Peyer's patch (tissue), 4 donors: Measurements from ENCODE around the gene MSI1. TPM values are rescaled to one million over a fixed set of nuclear protein-coding genes. Genes with fewer than 3 reads are reported as not detected.

ENCODE experiments used
- DNase-seq, 3 donors: peaks; one replicate each; pipeline ENCODE4 v3.0.0-alpha.2; 2017 to 2019
- H3K27ac ChIP-seq, 4 donors: fragments of 200-600 bp; sonication (generic); one replicate each; pipeline ENCODE4 v1.5.1; 2016 to 2019
- H3K27me3 ChIP-seq, 2 donors: fragments of 200-600 bp; sonication (generic); one replicate each; pipeline ENCODE4 v1.5.1; 2019
- H3K36me3 ChIP-seq, 3 donors: fragments of 200-600 bp; sonication (generic); one replicate each; pipeline ENCODE4 v1.5.1; 2016 to 2019
- H3K4me1 ChIP-seq, 4 donors: fragments of 200-600 bp; sonication (generic); one replicate each; pipeline ENCODE4 v1.5.1; 2016 to 2019
- H3K4me3 ChIP-seq, 4 donors: fragments of 200-600 bp; sonication (generic); 1 replicate in 3 of 4; 2 replicates in 1 of 4; pipeline ENCODE4 v1.5.1; 2016 to 2019; ENCODE audit warnings: mild to moderate bottlenecking in 1 of 4
- H3K9me3 ChIP-seq, 4 donors: fragments of 200-600 bp; sonication (generic); one replicate each; pipeline ENCODE4 v1.5.1; 2016 to 2019; ENCODE audit warnings: mild to moderate bottlenecking in 1 of 4
- CTCF ChIP-seq, 6 experiments: fragments of 450-650 bp in 4 of 6; fragments of 200-600 bp in 2 of 6; sonication (generic) in 1 of 6; IDR thresholded peaks; one replicate each; pipeline ENCODE4 v1.5.1; 2017 to 2019; ENCODE audit warnings: antibody characterized with exemption in 6 of 6, mild to moderate bottlenecking in 3 of 6, moderate library complexity in 1 of 6
- POLR2A ChIP-seq, 2 donors: fragments of 450-650 bp; IDR thresholded peaks; one replicate each; pipeline ENCODE4 v1.5.1; 2017; ENCODE audit warnings: antibody characterized with exemption in 2 of 2, mild to moderate bottlenecking in 2 of 2, moderate library complexity in 2 of 2
- total RNA-seq, 4 donors: library from RNA; depleted of rRNA; stranded (reverse); fragments of >200 nt; gene quantifications; one replicate each; pipeline ENCODE4 v1.1.0, GENCODE V29; 2016

The MSI1 gene
- total RNA-seq, 4 donors from 2014 or later, result 1.6 to 5.8 (median 4.2) TPM

- H3K27ac ChIP-seq, result no peak overlapping the region
- H3K4me1 ChIP-seq, result peaks cover 0 to under 1% (median 0%) of the 10 kb centered on the region in 4 donors
- no peak for TF ChIP-seq CTCF (IDR thresholded peaks at IDR 0.05)
- no peak for TF ChIP-seq POLR2A (IDR thresholded peaks at IDR 0.05)
- no peaks in the 10 kb centered on the region for H3K27me3 ChIP-seq
- no peak for DNase-seq
- H3K4me3 ChIP-seq, result no peak overlapping the region
- H3K36me3 ChIP-seq, result no peaks in the 10 kb centered on the region
- H3K9me3 ChIP-seq, result no peaks in the 10 kb centered on the region
Observed at GRCh38 chr12:120399531-120399930, 30.6 kb upstream of the MSI1 start.

- DNase-seq, result no peak
- no peak for TF ChIP-seq POLR2A (IDR thresholded peaks at IDR 0.05)
- TF ChIP-seq CTCF (IDR thresholded peaks at IDR 0.05), result no peak
- no peaks in the 10 kb centered on the region for H3K27me3 ChIP-seq
- no peaks in the 10 kb centered on the region for H3K36me3 ChIP-seq
- peaks cover 0 to 7% (median 0%) of the 10 kb centered on the region in 4 donors for H3K4me1 ChIP-seq
- no peak overlapping the region for H3K4me3 ChIP-seq
- no peak overlapping the region for H3K27ac ChIP-seq
- H3K9me3 ChIP-seq, result no peaks in the 10 kb centered on the region
Observed at GRCh38 chr12:120397824-120398540, 29.0 kb upstream of the MSI1 start.

GRCh38 chr12:120394483-120395367, 25.8 kb upstream of the MSI1 start:
- TF ChIP-seq CTCF (IDR thresholded peaks at IDR 0.05) (no peak), POLR2A (IDR thresholded peaks at IDR 0.05) (peak in 1 of 2 donors; percentile 18)
- DNase-seq, result peak in 2 of 3 donors; percentile 53 to 69
- no peak overlapping the region for H3K4me3 ChIP-seq

GRCh38 chr12:120390540-120391120, 21.7 kb upstream of the MSI1 start:
- Histone ChIP-seq H3K4me3 (no peak overlapping the region), H3K9me3 (no peaks in the 10 kb centered on the region), H3K27ac (no peak overlapping the region), H3K4me1 (peaks cover 0 to 7% (median 0%) of the 10 kb centered on the region in 4 donors), H3K36me3 (no peaks in the 10 kb centered on the region), H3K27me3 (no peaks in the 10 kb centered on the region)
- TF ChIP-seq POLR2A (IDR thresholded peaks at IDR 0.05), result no peak
- no peak for DNase-seq

More at GRCh38 chr12:120394483-120395367, 25.8 kb upstream of the MSI1 start:
- H3K36me3 ChIP-seq, result no peaks in the 10 kb centered on the region
- peaks cover 0 to 7% (median 0%) of the 10 kb centered on the region in 4 donors for H3K4me1 ChIP-seq
- H3K9me3 ChIP-seq, result no peaks in the 10 kb centered on the region
- peak overlapping the region in 1 of 4 donors; percentile 30 for H3K27ac ChIP-seq
- no peaks in the 10 kb centered on the region for H3K27me3 ChIP-seq

GRCh38 chr12:120388691-120389481, 19.9 kb upstream of the MSI1 start:
- H3K36me3 ChIP-seq, result no peaks in the 10 kb centered on the region
- no peaks in the 10 kb centered on the region for H3K9me3 ChIP-seq
- no peak overlapping the region for H3K4me3 ChIP-seq
- TF ChIP-seq POLR2A (IDR thresholded peaks at IDR 0.05) (no peak), CTCF (IDR thresholded peaks at IDR 0.05) (no peak)
- H3K27ac ChIP-seq, result no peak overlapping the region
- peaks cover 0 to under 1% (median 0%) of the 10 kb centered on the region in 4 donors for H3K4me1 ChIP-seq
- H3K27me3 ChIP-seq, result no peaks in the 10 kb centered on the region
- DNase-seq, result no peak
